Vagina (tissue), 2 donors: ENCODE results near the gene SNRK. TPM values are rescaled to one million over a fixed set of nuclear protein-coding genes. Genes with fewer than 3 reads are reported as not detected.

ENCODE experiments used
- DNase-seq, 2 donors: peaks; one replicate each; pipeline ENCODE4 v3.0.0-alpha.2; 2017; ENCODE audit errors: extremely low spot score in 2 of 2
- H3K27ac ChIP-seq: fragments of 200-600 bp; sonication (generic); one replicate; pipeline ENCODE4 v1.5.1; 2019
- H3K27me3 ChIP-seq: fragments of 200-600 bp; sonication (generic); one replicate; pipeline ENCODE4 v1.5.1; 2019
- H3K36me3 ChIP-seq, 2 donors: fragments of 200-600 bp; sonication (generic); one replicate each; pipeline ENCODE4 v1.5.1; 2017 to 2019
- H3K4me1 ChIP-seq: fragments of 200-600 bp; sonication (generic); one replicate; pipeline ENCODE4 v1.5.1; 2019
- H3K4me3 ChIP-seq, 2 donors: fragments of 200-600 bp; sonication (generic); 1 replicate in 1 of 2; 2 replicates in 1 of 2; pipeline ENCODE4 v1.5.1; 2016 to 2019
- H3K9me3 ChIP-seq: fragments of 200-600 bp; sonication (generic); one replicate; pipeline ENCODE4 v1.5.1; 2019
- POLR2A ChIP-seq, 2 donors: fragments of 450-650 bp; IDR thresholded peaks; one replicate each; pipeline ENCODE4 v1.6.1; 2017; ENCODE audit warnings: antibody characterized with exemption in 2 of 2, mild to moderate bottlenecking in 2 of 2, moderate library complexity in 2 of 2
- POLR2AphosphoS5 ChIP-seq, 2 donors: sonication (generic); formaldehyde crosslinking; IDR thresholded peaks; one replicate each; pipeline ENCODE4 v1.9.0; 2017; ENCODE audit warnings: antibody characterized with exemption in 2 of 2, mild to moderate bottlenecking in 2 of 2, low read depth in 1 of 2; ENCODE audit not compliant: insufficient read depth in 1 of 2
- intact Hi-C: fragments of 100-400 bp; cut with DNase I; formaldehyde crosslinking; loops from one replicate; pipeline ENCODE4 v1.15.1; 2023
- total RNA-seq: library from RNA; depleted of rRNA; stranded (reverse); fragments of >200 nt; gene quantifications from one replicate; pipeline ENCODE4 v1.2.3, GENCODE V29; 2016
- TF ChIP-seq, protein P1 (sequence below), 3 experiments: fragments of 450-650 bp in 2 of 3; fragments of 200-600 bp in 1 of 3; sonication (generic) in 1 of 3; IDR thresholded peaks; one replicate each; pipeline ENCODE4 v1.5.1; 2017 to 2019; ENCODE audit warnings: antibody characterized with exemption in 3 of 3, mild to moderate bottlenecking in 2 of 3, moderate library complexity in 2 of 3

SNRK gene, protein sequence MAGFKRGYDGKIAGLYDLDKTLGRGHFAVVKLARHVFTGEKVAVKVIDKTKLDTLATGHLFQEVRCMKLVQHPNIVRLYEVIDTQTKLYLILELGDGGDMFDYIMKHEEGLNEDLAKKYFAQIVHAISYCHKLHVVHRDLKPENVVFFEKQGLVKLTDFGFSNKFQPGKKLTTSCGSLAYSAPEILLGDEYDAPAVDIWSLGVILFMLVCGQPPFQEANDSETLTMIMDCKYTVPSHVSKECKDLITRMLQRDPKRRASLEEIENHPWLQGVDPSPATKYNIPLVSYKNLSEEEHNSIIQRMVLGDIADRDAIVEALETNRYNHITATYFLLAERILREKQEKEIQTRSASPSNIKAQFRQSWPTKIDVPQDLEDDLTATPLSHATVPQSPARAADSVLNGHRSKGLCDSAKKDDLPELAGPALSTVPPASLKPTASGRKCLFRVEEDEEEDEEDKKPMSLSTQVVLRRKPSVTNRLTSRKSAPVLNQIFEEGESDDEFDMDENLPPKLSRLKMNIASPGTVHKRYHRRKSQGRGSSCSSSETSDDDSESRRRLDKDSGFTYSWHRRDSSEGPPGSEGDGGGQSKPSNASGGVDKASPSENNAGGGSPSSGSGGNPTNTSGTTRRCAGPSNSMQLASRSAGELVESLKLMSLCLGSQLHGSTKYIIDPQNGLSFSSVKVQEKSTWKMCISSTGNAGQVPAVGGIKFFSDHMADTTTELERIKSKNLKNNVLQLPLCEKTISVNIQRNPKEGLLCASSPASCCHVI
- total RNA-seq = 97.0 TPM

DNA sequence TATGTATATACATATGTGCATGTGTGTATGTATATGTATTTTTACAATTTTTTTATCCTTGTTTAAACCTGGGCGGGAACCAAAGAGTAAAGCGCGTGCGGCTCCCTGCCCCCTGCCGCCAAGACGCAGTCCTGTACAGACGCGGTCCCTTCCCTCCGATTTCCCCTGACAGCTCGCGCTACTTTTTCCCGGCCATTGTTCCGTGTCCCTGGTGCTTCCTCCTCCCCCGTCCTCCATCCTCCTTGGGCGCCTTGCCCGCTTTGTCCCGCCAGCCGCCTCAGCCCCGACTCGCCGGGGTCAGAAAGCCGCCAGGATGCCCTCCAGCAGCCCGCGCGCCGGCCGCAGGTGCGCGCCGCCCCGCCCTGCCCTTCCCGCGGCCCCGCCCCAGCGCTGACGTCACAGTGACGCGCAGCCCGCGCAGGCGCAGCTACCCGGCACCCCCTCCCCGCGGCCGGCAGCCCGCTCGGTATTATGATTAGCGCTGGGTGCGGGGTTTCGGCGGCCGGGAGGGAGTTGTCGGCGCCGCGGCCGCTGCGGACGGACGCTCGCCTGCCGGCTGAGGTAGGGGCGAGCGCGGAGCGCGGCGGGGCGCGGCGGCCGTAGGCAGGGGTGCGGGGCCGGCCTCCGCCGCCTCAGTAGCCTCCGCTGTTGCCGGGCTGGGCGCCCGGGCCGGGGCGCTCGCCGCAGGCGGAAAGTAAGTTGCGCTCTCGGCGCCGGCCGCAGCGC lies at the start of gene SNRK:
Gene SNRK, plus strand, starts transcription at position 426 of the 726 bp plus-strand sequence. CDS start 16,664 bp downstream, outside the sequence.
- TF ChIP-seq POLR2A (IDR thresholded peaks at IDR 0.05) = peak; percentile 71 to 96
- TF ChIP-seq, protein P1, sequence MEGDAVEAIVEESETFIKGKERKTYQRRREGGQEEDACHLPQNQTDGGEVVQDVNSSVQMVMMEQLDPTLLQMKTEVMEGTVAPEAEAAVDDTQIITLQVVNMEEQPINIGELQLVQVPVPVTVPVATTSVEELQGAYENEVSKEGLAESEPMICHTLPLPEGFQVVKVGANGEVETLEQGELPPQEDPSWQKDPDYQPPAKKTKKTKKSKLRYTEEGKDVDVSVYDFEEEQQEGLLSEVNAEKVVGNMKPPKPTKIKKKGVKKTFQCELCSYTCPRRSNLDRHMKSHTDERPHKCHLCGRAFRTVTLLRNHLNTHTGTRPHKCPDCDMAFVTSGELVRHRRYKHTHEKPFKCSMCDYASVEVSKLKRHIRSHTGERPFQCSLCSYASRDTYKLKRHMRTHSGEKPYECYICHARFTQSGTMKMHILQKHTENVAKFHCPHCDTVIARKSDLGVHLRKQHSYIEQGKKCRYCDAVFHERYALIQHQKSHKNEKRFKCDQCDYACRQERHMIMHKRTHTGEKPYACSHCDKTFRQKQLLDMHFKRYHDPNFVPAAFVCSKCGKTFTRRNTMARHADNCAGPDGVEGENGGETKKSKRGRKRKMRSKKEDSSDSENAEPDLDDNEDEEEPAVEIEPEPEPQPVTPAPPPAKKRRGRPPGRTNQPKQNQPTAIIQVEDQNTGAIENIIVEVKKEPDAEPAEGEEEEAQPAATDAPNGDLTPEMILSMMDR (IDR thresholded peaks at IDR 0.05) = no peak
- peak in 1 of 2 donors; percentile 67 for TF ChIP-seq POLR2AphosphoS5 (IDR thresholded peaks at IDR 0.05; ENCODE audit: insufficient read depth in 1 of 2, low read depth in 1 of 2)

GRCh38 chr3:43238801-43239200 lies 47.5 kb upstream of the SNRK start:
- Histone ChIP-seq H3K27me3 (no peaks in the 10 kb centered on the region), H3K36me3 (no peaks in the 10 kb centered on the region), H3K9me3 (no peaks in the 10 kb centered on the region), H3K4me3 (no peak overlapping the region), H3K4me1 (peaks cover 6% of the 10 kb centered on the region), H3K27ac (no peak overlapping the region)
- TF ChIP-seq POLR2A (IDR thresholded peaks at IDR 0.05) = no peak
- TF ChIP-seq POLR2AphosphoS5 (IDR thresholded peaks at IDR 0.05; ENCODE audit: insufficient read depth in 1 of 2, low read depth in 1 of 2) = no peak
- TF ChIP-seq, protein P1 (IDR thresholded peaks at IDR 0.05) = no peak
- intact Hi-C loops = no loop called here
- no peak for DNase-seq

More for the DNA sequence above, at the start of gene SNRK:
- intact Hi-C loops = no loop called here
- Histone ChIP-seq H3K4me1 (peaks cover 53% of the 10 kb centered on the region), H3K27ac (peak within 1 kb of the TSS; percentile 92), H3K9me3 (no peaks in the 10 kb centered on the region), H3K27me3 (no peaks in the 10 kb centered on the region), H3K4me3 (peak within 1 kb of the TSS; percentile 67 to 71), H3K36me3 (no peaks in the 10 kb centered on the region)
- no peak for DNase-seq

DNA sequence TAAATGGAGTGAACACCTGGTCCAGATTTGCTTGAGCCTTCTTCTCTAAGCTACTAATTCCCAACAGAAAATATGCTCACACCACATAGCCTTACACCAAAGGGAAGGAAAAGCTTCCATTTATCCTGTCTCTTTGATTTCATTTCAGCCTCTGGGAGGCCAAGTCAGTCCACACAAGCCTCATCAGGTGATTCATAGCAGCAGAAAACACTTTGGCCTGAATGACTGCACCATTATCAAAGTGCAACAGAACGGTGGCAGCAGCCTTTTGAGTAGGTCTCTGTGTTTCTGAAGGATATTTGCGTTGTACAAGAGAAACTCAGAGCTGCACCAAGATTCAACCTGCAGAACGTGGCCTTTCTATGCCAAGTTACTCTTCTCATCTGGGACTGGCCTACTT lies 46.6 kb upstream of the SNRK start:
- TF ChIP-seq POLR2AphosphoS5 (IDR thresholded peaks at IDR 0.05; ENCODE audit: insufficient read depth in 1 of 2, low read depth in 1 of 2) = no peak
- TF ChIP-seq, protein P1 (IDR thresholded peaks at IDR 0.05) = no peak
- no peak for TF ChIP-seq POLR2A (IDR thresholded peaks at IDR 0.05)
- H3K27ac ChIP-seq = no peak overlapping the region
- H3K4me1 ChIP-seq = peaks cover 6% of the 10 kb centered on the region
- intact Hi-C loops = no loop called here
- no peaks in the 10 kb centered on the region for H3K36me3 ChIP-seq
- DNase-seq = no peak
- H3K9me3 ChIP-seq = no peaks in the 10 kb centered on the region
- no peaks in the 10 kb centered on the region for H3K27me3 ChIP-seq
- no peak overlapping the region for H3K4me3 ChIP-seq

- TF ChIP-seq, protein P1 (IDR thresholded peaks at IDR 0.05) = no peak
- no peak for TF ChIP-seq POLR2A (IDR thresholded peaks at IDR 0.05)
- no peak for TF ChIP-seq POLR2AphosphoS5 (IDR thresholded peaks at IDR 0.05; ENCODE audit: insufficient read depth in 1 of 2, low read depth in 1 of 2)
- H3K27me3 ChIP-seq = no peaks in the 10 kb centered on the region
- no peak overlapping the region for H3K27ac ChIP-seq
- intact Hi-C loops = no loop called here
- H3K4me1 ChIP-seq = peaks cover 22% of the 10 kb centered on the region
- no peaks in the 10 kb centered on the region for H3K9me3 ChIP-seq
- H3K4me3 ChIP-seq = no peak overlapping the region
- DNase-seq = no peak
- no peaks in the 10 kb centered on the region for H3K36me3 ChIP-seq
Measured at GRCh38 chr3:43243590-43244587, 42.5 kb upstream of the SNRK start.
